GM18498 (cell line): ENCODE measurements around the gene CLEC17A.
"Not testable (repeated sequence)": the region's sequence is repeated elsewhere in the genome, so short reads cannot be mapped to it uniquely, and the experiment has no call there.

ENCODE experiments used
- ATAC-seq: cut with Tn5 transposase; IDR thresholded peaks from one replicate; pipeline ENCODE4 v1.9.1; 2021; ENCODE audit warnings: mild to moderate bottlenecking, moderate library complexity; ENCODE audit not compliant: unreplicated experiment

Gene CLEC17A

DNA sequence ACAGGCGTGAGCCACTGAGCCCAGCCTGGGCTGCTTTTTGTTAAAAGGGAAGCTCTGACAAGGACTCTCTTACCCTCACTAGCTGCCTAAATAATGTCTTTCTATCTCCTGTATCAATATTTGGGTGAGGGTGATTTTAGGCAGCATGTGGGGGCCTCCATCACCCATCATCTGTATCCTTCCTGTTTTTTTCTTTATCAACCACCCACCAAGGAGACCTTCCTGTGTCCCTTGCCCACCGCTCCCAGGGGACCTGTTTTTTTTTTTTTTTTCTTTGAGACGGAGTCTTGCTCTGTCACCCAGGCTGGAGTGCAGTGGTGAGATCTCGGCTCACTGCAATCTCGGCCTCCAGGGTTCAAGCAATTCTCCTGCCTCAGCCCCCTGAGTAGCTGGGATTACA, 5.6 kb upstream of the CLEC17A start:
- ATAC-seq: no peak

DNA sequence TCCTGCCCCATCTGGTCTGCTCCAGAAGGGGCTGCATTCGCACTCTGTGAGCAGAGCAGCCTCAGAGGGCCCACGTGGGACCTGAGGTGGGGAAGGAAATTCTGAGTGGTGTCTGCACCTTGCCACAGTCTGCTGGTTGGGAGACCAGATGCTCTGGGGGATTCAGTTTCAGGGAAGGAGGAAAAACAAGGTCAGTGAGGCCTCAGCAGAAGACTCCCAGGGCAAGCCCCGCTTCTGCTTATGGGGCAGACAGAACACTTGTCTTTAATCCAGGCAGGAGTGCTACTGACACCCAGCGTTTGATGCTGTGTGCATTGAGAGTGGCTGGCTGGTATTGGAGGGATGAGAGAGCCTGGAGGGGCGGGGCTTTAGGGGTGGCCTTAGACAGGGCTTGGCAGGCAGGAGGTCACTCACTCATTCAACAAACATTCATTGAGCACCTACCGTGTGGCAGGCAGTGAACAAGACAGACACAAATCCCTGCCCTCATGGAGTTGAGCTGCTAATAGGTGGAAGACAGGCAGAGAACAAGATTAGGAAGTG, 4.9 kb upstream of the CLEC17A start:
- no peak for ATAC-seq

DNA sequence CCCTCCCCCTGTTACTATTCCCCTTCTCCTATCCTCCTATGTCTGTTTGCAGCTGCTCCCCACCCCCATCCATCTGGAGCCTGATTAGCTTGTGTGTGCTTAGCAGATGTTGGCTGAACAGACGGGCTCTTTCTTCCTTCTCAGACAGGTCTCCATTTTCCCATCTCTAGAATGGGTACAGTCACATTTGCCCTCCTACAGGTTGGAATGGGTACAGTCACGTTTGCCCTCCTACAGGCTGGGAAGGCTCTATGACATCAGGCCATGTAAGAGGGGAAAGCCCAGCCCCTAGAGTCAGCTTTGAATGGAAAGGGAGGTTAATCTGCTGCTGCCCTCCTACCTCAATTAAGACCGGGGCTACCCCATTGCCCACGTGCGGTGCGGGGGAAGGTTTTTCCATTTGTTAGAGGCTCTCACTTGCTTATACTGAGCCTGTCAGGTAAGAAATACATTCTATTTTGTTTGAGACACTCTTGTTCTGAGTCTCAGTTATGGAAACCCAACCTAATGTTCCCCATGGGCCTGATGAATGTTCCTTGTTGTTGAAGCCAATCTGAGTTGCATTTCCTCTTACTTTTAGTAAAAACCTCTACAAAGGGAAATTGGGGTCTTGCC, 2.2 kb upstream of the CLEC17A start:
- no peak for ATAC-seq

DNA sequence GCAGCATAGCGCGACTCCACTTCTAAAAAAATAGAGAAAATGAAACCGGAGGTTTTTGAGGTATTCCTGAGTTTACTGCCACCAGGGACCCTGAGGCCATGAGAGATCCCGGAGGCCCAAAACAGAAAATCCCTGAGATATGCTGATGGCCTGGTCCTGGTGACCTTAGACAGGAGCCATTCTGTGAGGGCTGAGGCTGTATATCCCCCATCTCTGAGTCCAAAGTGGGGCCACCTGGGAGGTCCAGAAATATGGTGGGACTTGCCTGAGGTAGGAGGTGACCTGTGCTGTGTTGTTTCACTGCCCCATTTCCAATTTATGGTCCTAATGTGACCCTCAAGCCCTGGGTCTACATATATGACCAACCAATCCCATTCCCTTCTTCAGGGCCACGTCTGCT, 1.5 kb downstream of the CLEC17A start:
- not testable (repeated sequence) for ATAC-seq

DNA sequence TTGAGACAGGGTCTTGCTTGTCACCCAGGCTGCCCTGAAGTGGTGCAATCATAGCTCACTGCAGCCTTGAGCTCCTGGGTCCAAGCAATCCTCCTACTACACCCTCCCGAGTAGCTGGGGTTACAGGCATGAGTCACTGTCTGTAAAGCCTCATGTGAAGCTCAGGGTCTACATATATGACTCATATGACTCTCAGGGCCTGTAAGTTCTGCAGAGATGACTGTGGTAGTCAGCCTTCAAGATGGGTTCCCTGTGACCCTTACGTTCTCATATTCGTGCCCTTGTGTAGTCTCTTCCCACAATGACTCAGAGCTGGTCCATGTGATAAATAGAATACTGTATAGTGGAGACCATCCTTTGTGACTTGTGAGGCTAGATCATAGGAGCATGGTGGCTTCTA, 2.3 kb downstream of the CLEC17A start:
- ATAC-seq: peak; percentile 66

DNA sequence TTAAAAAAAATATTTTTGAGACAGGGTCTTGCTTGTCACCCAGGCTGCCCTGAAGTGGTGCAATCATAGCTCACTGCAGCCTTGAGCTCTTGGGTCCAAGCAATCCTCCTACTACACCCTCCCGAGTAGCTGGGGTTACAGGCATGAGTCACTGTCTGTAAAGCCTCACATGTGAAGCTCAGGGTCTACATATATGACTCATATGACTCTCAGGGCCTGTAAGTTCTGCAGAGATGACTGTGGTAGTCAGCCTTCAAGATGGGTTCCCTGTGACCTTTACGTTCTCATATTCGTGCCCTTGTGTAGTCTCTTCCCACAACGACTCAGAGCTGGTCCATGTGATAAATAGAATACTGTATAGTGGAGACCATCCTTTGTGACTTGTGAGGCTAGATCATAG, 6.5 kb downstream of the CLEC17A start:
- ATAC-seq: not testable (repeated sequence)

DNA sequence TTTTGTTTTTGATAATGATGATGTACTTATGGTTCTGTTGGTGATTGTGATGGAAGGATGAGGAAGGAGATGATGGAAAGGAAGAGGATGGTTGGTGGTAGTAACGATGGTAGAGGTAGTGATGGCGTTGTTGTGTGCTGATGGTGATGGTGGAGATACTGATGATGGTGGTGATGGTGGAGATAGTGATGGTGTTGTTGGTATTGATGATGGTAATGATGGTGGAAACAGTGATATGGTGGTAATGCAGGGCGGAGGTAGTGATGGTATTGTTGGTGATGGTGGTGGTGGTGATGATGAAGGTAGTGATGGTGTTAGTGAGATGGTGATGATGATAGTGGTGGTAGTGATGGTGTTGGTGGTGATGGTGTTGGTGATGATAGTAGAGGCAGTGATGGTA, 12.7 kb downstream of the CLEC17A start:
- no peak for ATAC-seq

DNA sequence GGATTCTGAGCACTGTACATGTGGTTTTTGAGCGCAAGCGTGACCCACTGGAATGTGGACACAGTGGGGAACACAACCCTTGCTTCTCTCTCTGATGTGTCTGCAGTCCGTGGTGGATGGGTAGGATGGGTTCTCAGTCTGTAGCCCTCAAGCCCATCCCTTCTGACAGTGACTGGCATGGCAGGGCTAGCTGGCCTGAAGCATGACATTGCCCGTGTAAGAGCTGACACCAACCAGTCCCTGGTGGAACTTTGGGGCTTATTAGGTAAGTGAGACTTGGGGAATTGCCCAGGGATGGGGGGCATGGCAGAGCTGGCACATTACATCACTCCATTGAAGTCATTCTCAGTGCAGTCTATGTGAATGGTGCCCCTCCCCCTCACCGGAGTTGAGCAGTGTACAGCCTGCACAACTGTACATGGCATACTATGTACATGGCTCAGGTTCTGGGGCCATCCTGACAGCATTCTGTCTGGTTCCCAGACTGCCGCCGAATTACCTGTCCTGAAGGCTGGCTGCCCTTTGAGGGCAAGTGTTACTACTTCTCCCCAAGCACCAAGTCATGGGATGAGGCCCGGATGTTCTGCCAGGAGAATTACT, 16.8 kb downstream of the CLEC17A start:
- ATAC-seq: no peak

DNA sequence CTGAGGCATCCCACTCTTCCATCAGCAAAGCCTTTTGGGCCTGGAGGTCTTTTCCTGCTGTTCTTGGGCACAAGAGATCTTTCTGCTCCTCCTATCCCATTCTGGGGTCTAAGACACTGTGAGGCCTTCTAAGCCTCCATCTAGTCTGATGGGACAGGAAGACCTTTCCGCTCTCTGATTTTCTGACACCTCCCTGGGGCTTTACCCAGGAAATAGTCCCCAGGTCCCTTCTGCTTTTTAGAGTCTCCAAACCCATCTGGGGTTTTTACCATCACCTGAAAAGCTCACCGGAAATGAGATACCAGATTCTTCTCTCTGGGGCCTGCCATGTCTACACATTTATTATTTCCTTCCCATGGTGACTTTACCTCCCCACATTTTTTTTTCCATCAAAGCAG, 21.1 kb downstream of the CLEC17A start:
- ATAC-seq: peak; percentile 74

DNA sequence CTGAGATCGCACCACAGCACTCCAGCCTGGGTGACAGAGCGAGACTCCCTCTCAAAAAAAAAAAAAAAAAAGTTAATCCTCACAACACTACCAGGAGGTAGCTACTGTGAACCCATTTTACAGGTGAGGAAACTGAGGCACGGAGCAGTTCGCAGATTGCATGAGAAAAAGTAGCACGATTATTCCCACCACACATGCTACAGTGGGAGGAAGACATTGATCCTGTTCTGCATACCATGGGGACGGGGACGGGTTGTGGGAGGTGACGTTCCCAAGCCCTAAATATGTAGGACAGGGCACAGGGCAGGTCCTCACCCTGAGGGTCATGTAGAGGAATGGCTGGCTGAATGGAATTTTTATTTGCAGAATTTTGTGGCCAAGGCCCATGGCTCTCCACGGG, 23.7 kb downstream of the CLEC17A start:
- no peak for ATAC-seq

DNA sequence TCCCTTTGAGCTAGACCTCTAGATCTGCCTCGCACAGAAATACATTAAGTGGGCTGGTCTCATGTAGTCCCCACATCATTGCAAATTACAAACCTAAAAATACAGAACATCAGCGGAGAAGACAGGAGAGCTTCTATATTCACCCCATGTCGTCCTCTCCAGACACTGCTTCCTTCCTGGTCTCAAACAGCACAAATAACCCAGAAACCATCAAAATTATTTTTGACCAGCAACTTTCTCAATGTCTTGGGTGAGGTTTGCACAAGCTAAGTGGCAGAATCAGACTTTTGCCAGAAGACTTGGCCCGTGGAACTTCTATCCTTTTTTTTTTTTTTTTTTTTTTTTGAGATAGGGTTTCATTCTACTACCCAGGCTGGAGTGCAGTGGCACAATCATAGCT, 28.2 kb downstream of the CLEC17A start:
- no peak for ATAC-seq

DNA sequence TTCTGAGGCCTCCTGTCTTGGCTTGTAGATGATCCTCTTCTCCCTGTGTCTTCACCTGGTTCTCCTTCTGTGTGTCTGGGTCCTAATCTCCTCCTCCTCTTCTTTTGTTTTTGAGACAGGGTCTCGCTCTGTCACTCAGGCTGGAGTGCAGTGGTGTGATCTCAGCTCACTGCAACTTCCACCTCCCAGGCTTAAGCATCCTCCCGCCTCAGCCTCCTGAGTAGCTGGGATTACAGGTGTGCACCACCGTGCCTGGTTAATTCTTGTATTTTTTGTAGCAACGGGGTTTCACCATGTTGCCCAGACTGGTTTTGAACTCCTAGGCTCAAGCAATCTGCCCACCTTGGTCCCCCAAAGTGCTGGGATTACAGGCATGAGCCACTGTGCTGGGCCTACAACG, 29.4 kb downstream of the CLEC17A start:
- not testable (repeated sequence) for ATAC-seq

DNA sequence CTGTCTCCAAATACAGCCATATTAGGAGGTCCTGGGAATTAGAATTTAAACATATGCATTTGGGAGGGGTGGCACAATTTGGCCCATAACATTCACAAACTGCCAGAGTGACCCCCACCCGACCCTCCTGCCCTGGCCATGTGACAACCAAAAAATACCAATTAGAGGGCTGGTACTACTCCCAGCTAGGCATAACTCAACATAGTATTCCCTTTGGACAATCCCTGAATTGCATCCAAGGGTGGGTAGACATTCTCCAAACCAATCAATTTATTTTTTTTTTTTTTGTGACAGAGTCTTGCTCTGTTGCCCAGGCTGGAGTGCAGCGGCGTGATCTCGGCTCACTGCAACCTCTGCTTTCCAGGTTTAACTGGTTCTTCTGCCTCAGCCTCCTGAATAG, 29.8 kb downstream of the CLEC17A start:
- ATAC-seq: no peak

DNA sequence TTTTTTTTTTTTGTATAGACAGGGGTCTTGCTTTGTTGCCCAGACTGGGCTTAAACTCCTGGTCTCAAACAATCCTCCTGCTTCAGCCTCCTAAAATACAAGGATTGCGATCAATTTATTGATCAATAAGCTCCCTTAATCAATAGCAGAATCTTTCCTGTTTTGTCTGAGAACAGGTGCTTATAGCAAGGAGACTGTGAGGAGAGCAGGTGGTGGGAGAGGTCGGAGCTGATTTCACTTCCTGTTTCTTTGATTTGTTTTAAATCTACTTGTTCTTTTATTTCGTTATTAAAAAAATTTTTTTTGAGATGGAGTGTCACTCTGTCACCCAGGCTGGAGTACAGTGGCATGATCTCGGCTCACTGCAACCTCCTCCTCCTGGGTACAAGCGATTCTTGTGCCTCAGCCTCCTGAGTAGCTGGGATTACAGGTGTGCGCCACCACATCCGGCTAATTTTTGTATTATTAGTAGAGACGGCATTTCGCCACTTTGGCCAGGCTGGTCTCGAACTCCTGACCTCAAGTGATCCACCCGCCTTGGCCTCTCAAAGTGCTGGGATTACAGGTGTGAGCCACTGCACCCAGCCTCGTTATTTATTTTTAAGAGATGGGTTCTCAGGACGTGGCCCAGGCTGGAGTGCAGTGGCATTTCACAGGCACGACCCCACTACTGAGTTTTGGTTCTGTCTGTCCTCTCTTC, 30.7 kb downstream of the CLEC17A start:
- not testable (repeated sequence) for ATAC-seq

DNA sequence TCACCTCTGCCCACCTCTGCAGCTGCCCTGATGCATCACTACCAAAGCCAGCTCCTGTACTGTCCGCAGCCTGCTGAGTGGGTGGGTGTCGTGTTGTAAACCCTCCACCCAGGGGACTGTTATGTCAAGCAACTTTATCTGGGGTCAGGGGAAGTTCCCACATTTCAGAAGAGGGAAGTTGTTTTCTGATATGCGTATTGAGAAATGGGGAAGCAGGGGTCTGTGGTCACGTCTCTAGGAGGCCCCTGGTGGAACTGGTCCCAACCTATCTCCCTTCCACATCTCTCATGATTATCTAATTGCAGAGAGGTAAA, 31.2 kb downstream of the CLEC17A start:
- no peak for ATAC-seq

DNA sequence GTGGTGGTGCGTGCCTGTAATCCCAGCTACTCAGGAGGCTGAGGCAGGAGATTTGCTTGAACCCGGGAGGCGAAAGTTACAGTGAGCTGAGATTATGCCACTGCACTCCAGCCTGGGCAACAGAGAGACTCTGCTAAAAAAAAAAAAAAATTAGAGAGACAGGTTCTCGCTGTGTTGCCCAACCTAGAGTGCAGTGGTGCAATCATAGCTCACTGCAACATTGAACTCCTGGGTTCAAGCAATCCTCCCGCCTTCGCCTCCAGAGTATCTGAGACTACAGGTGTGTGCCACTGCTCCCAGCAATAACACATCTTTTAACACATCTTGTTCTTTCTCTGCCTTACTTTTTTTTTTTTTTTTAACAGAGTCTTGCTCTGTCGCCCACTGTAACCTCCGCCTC, 32.7 kb downstream of the CLEC17A start:
- no peak for ATAC-seq

DNA sequence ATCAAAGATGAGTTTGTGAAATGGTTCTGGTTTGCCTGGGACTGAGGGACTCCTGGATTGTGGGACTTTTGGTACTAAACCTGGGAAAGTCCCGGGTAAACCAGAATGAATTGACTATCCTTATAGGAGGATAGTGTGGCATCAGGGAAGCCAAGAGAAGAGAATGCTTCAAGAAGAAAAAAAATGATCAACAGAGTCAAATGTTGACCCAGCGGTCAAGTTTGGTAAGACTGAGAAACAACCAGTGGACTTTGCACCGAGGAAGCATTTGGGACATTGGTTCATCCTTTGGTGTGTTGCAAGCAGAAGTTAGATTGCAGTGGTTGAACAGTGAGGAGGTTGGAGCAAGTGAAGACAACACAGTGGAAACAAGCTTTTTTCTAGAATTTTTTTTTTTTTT, 33.5 kb downstream of the CLEC17A start:
- ATAC-seq: no peak

DNA sequence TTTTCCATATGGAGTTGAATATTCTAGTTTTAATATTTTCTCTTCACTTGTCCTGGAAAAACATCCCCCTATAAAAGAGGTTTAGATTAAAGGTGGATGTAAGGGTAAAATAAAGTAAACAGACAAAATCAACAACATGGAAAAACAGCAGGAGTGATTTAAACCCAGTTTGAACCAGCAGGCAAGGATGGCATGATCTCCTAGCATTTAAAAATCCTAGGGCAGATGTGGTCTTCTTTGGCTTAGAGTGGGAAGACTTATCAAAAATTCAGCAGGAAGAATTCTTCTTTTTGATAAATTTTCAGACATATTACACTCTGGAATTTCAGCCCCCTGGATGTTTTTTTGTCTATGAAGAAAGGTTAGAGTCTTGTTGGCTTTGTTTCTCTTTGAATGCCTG, 36.5 kb downstream of the CLEC17A start:
- no peak for ATAC-seq

DNA sequence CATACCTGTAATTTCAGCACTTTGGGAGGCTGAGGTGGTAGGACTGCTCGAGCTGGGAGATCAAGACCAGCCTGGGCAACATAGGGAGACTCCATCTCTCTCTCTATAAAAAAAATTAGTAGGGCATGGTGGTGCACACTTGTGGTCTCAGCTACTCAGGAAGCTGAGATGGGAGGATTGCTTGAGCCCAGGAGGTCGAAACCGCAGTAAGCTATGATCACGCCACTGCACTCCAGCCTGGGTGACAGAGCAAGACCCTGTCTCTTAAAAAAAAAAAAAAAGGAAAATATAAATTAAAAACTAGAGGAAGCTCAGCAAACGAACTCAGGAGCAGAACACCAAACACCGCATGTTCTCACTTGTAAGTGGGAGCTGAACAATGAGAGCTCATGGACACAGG, 41.6 kb downstream of the CLEC17A start:
- ATAC-seq: not testable (repeated sequence)

DNA sequence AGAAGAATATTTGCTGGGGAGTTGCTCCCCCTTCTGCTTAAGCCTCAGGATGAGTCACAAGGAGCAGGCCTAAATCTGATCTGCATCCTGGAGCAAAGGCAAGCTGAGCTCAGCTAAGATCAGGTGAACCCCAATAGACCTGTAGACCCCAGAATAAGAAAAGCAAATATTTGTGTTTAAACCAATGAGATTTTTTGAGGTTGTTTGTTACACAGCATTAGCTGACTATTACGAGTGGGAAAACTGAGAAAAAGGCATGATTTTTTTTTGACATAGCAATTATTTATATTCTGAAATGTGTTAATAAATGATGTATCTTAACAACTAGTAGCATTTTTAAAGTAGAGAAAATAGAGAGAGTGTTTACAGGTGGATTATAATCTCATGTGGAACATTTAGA, 46.7 kb downstream of the CLEC17A start:
- no peak for ATAC-seq

DNA sequence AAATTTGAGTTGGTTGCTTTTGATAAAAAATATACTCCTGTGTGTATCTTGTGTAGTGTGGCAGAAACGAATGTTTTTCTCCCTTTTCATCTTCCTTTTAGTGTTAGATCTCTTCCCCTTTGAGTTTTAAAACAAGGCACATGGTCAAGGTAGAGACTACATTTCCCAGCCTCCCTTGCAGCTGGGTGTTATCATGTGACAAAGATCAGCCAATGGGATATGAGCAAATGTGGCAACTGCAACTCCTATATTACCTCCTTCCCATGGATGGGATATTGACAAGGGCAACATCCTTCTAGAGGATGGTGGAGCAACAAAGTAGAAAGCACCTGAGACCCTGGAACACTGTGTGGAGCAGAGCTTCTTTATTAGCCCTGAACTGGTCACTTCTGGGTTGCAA, 49.4 kb downstream of the CLEC17A start:
- ATAC-seq: no peak

DNA sequence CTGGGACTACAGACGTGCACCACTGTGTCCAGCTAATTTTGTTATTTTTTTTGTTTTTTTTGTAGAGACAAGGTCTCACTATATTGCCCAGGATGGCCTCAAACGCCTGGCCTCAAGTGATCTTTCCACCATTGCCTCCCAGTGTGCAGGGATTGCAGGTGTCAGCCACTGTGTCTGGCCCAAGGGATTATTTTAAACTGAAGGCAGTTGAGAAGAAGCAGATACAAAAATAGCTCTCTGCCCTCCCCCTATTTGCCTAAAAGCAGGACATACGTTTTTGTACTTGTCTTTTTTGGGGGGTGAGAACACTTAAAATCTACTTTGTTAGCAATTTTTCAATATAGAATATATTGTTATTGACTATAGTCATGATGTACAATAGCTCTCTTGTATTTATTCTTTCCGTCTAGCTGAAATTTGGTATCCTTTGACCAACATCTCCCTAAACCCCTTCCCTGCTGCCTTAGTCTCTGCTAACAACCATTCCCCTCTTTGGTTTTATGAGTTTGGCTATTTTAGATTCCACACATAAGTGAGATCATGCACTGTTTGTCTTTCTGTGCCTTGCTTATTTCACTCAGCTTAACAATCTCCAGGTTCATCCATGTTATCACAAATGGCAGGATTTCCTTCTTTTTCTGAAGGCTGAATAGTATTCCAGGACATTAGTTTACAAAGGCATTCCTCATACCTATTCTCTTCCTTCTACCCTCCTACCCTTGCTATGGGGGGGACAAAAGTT, 56.8 kb downstream of the CLEC17A start:
- ATAC-seq: no peak
